Ovary (tissue), 3 donors: Measurements from ENCODE around the gene CCDC33.

ENCODE experiments used
- CTCF ChIP-seq, 3 donors: fragments of 450-650 bp in 2 of 3; fragments of 200-600 bp in 1 of 3; IDR thresholded peaks; one replicate each; pipeline versions ENCODE4 v1.5.1 to v1.8.0; 2016 to 2022; ENCODE audit warnings: antibody characterized with exemption in 3 of 3, mild to moderate bottlenecking in 1 of 3
- EP300 ChIP-seq: sonication (generic); formaldehyde crosslinking; IDR thresholded peaks from one replicate; pipeline ENCODE4 v1.6.1; 2017; ENCODE audit warnings: antibody characterized with exemption
- POLR2A ChIP-seq: fragments of 450-650 bp; IDR thresholded peaks from one replicate; pipeline ENCODE4 v1.6.1; 2017; ENCODE audit warnings: antibody characterized with exemption, mild to moderate bottlenecking, moderate library complexity
- donor health status: DM: no; HTN: no; CAD: no.

- no peak for TF ChIP-seq CTCF (IDR thresholded peaks at IDR 0.05)
- no peak for TF ChIP-seq EP300
- TF ChIP-seq POLR2A: no peak
Observed at GRCh38 chr15:74324714-74325113, 88.6 kb downstream of the CCDC33 start.
